Pancreas (tissue), 10 donors: Measurements from ENCODE around the gene PLA2G4E. TPM values are rescaled to one million over a fixed set of nuclear protein-coding genes. Genes with fewer than 3 reads are reported as not detected.

Experiments used
- ATAC-seq, 4 donors: fragments of 200-7000 bp; cut with Tn5 transposase; one replicate each; pipeline versions ENCODE4 v1.8.0 to v1.9.1; 2020; ENCODE audit warnings: mild to moderate bottlenecking in 4 of 4, moderate library complexity in 4 of 4
- DNase-seq, 6 donors: peaks; one replicate each; pipeline ENCODE4 v3.0.0-alpha.2; 2020
- FAIRE-seq: peaks from 2 replicates; lab custom pipeline; 2012; peaks lifted over from hg19 to GRCh38; lab: Jason Lieb, UNC
- H3K27ac ChIP-seq, 4 donors: fragments of 200-600 bp; sonication (generic); 1 replicate in 3 of 4; 2 replicates in 1 of 4; pipeline versions ENCODE4 v1.5.0 to v1.8.0; 2020
- H3K27me3 ChIP-seq, 4 donors: fragments of 200-600 bp; one replicate each; pipeline ENCODE4 v1.8.0; 2021
- H3K36me3 ChIP-seq, 3 donors: fragments of 200-600 bp; sonication (generic) in 1 of 3; one replicate each; pipeline versions ENCODE4 v1.5.0 to v1.8.0; 2020 to 2021
- H3K4me1 ChIP-seq, 3 donors: fragments of 200-600 bp; one replicate each; pipeline ENCODE4 v1.8.0; 2021
- H3K4me3 ChIP-seq, 4 donors: fragments of 200-600 bp; sonication (generic) in 2 of 4; one replicate each; pipeline versions ENCODE4 v1.5.0 to v1.8.0; 2020 to 2021
- H3K9me3 ChIP-seq, 4 donors: fragments of 200-600 bp; one replicate each; pipeline ENCODE4 v1.8.0; 2021
- WGBS, 2 donors: extraction: QIAGEN DNeasy Blood & Tissue Kit; methylation state at CpG; one replicate each; pipeline ENCODE4 v1.1.7; 2013; 5-methylcytosine and 5-hydroxymethylcytosine counted together
- intact Hi-C, 3 donors: fragments of 100-400 bp; cut with DNase I; formaldehyde crosslinking; loops; one replicate each; pipeline versions ENCODE4 v1.11.1 to v1.14.2; 2022
- polyA plus RNA-seq, 2 donors: library from polyadenylated mRNA; stranded (reverse); fragments of 200-250 nt; gene quantifications; one replicate each; pipeline ENCODE4 v1.2.3, GENCODE V29; 2013
- total RNA-seq, 6 donors: library from RNA; stranded (reverse); fragmentation: NEBNext Ultra II Directional in 4 of 6; extraction: Animal tissue kit (Norgen Biotek cat#: 25700) in 4 of 6; gene quantifications; one replicate each; pipeline versions ENCODE4 v1.2.1 to v1.2.4, GENCODE V29; 2021 to 2023
- TF ChIP-seq, protein P1 (sequence below), 4 donors: fragments of 200-600 bp; sonication (generic) in 3 of 4; IDR thresholded peaks; one replicate each; pipeline versions ENCODE4 v1.5.0 to v1.8.0; 2021; ENCODE audit warnings: antibody characterized with exemption in 4 of 4
- donor health status: healthy with polysubstance abuse.
- donor health status: DM: no; HTN: no; CAD: no; lungs with moderate emphysema.
- donor health status: DM: no; HTN: no; CAD: no.
- donor health status: control.
- donor health status: control.
- donor health status: Bipolar disorder and iron deficiency.
- donor health status: DM: yes; HTN: yes; CAD: no.
- donor health status: DM: no; HTN: no; CAD: no.
- donor health status: DM: no; HTN: no; CAD: no.
- donor health status: DM: yes; HTN: yes; CAD: no.

PLA2G4E gene
- total and polyA plus RNA-seq, 8 donors = 0.05 to 0.06 TPM; not detected in 6

DNA sequence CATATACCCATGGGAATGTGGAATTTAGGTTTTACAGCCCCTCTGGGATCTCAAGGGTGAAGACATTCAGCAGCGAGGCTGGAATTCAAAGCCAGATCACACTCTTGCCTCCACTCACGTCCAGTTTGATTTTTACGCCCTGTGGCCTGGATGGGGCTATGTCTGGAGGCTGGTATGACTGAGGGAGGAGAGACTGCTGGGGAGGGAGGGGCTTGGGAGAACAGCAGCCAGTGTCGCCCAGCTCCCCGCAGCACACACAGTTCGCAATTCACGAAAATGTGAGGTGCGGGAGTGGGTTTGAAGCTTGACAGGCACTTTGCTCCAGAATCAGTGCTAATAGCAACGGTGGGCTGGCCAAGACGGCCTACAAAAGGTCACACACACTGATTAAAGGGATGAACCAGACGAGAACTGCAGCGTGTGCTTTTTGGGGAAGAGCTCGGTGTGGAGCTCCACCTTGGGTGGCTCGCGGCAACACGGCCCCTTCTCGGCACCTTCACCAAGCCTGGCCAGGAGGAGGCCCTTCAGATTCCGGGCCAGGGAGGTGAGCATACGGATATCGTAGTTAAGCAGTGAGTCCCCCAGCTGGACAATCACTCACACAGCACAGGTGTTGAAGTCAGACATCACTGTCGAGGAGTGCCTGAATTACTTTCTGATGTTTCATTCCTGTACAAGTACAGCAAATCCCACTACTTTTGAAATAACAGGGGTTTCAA lies 64.9 kb downstream of the PLA2G4E start:
- no peaks in the 10 kb centered on the region for H3K9me3 ChIP-seq
- FAIRE-seq = no peak
- H3K4me3 ChIP-seq = no peak overlapping the region
- H3K36me3 ChIP-seq = peaks cover 0 to 8% (median 0%) of the 10 kb centered on the region in 3 donors
- TF ChIP-seq, protein P1, sequence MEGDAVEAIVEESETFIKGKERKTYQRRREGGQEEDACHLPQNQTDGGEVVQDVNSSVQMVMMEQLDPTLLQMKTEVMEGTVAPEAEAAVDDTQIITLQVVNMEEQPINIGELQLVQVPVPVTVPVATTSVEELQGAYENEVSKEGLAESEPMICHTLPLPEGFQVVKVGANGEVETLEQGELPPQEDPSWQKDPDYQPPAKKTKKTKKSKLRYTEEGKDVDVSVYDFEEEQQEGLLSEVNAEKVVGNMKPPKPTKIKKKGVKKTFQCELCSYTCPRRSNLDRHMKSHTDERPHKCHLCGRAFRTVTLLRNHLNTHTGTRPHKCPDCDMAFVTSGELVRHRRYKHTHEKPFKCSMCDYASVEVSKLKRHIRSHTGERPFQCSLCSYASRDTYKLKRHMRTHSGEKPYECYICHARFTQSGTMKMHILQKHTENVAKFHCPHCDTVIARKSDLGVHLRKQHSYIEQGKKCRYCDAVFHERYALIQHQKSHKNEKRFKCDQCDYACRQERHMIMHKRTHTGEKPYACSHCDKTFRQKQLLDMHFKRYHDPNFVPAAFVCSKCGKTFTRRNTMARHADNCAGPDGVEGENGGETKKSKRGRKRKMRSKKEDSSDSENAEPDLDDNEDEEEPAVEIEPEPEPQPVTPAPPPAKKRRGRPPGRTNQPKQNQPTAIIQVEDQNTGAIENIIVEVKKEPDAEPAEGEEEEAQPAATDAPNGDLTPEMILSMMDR (IDR thresholded peaks at IDR 0.05) = no peak
- H3K4me1 ChIP-seq = peaks cover 11 to 39% (median 24%) of the 10 kb centered on the region in 3 donors
- peak in 3 of 6 donors; percentile 43 to 55 (median 48) for DNase-seq
- ATAC-seq = peak; percentile 65 to 85 (median 79)
- intact Hi-C loops = no loop called here
- no peaks in the 10 kb centered on the region for H3K27me3 ChIP-seq
- peak overlapping the region in 3 of 4 donors; percentile 44 to 63 (median 47) for H3K27ac ChIP-seq
- WGBS, 2 donors = 17 to 21% methylated on average over 21 of the region's 21 CpGs

DNA sequence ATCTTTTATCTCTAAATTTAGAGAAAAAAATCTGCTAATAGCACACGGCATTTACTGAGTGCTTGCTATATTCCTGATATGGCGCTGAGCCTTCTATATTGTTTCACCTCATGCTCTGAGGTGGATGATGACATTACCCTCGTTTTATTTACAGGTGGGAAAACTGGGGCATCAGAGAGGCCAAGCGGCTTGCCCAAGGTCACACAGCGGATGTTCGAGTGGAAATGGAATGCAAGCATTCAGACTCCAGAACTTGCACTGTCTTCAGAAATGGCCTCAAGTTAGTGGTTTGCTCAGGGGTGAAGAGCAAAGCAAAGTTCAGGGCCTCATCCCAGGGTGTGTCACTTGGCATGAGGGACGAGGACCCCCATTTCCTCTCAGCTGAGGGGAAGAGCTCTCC lies 65.7 kb downstream of the PLA2G4E start:
- no peaks in the 10 kb centered on the region for H3K27me3 ChIP-seq
- H3K4me3 ChIP-seq = no peak overlapping the region
- no peak overlapping the region for H3K27ac ChIP-seq
- H3K4me1 ChIP-seq = peaks cover 8 to 38% (median 22%) of the 10 kb centered on the region in 3 donors
- H3K9me3 ChIP-seq = no peaks in the 10 kb centered on the region
- ATAC-seq (no peak), DNase-seq (peak in 1 of 6 donors; percentile 6), FAIRE-seq (no peak)
- intact Hi-C loops = no loop called here
- peaks cover 0 to 8% (median 0%) of the 10 kb centered on the region in 3 donors for H3K36me3 ChIP-seq
- 60 to 63% methylated on average over 7 of the region's 7 CpGs for WGBS, 2 donors
- TF ChIP-seq, protein P1 (IDR thresholded peaks at IDR 0.05) = no peak

DNA sequence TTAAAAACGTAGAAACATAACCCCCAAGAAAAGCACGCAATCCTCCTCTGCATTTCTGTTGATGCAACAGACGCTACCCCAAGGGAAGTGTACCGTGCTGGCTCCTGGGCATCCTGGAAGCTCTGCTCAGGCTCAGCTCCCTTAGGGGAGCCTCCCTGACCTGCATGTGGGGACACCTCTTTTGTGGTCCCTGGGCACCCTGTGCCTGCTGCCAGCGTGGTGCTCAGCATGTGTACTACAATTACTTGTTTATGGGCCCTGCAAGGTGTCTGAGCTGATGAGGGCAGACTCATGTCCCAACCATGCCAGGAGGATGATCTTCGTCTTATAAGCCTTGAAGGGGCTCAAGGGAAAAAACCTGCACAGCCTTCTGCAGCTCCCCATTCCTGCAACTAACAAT lies 66.8 kb downstream of the PLA2G4E start:
- 89 to 90% methylated on average over 6 of the region's 6 CpGs for WGBS, 2 donors
- H3K4me3 ChIP-seq = no peak overlapping the region
- intact Hi-C loops = no loop called here
- TF ChIP-seq, protein P1 (IDR thresholded peaks at IDR 0.05) = no peak
- FAIRE-seq (no peak), ATAC-seq (no peak), DNase-seq (peak in 1 of 6 donors; percentile 6)
- peaks cover 7 to 36% (median 26%) of the 10 kb centered on the region in 3 donors for H3K4me1 ChIP-seq
- H3K27ac ChIP-seq = no peak overlapping the region
- no peaks in the 10 kb centered on the region for H3K27me3 ChIP-seq
- no peaks in the 10 kb centered on the region for H3K9me3 ChIP-seq
- peaks cover 0 to 8% (median 0%) of the 10 kb centered on the region in 3 donors for H3K36me3 ChIP-seq

DNA sequence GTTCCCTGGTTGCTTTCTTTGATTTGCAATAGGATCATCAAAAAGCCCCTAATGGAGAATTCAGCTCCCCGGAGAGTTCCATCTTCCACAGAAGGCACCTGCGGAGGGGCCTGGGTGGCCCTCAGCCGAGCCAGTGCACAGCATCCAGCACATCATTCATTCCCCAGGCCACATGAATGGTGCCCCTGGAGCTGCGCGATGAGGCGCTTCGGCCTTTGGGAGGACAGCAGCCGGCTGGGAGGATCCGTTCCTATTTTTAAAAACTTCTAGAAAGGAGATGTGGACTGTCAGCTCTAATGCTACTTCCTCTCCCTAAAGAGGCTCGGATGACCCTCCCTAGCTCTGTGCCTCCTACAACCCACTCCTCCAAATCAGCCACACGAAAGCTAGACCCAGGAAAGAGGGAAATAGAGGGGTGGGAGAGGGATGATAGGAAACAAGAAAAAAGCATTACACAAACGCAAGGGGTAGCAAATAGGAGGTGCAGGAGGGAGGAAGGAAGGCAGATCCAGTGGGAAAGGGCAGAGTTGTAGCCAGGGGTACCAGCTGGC lies 68.8 kb downstream of the PLA2G4E start:
- intact Hi-C loops = no loop called here
- no peaks in the 10 kb centered on the region for H3K9me3 ChIP-seq
- peak overlapping the region in 2 of 4 donors; percentile 57 to 66 for H3K27ac ChIP-seq
- no peaks in the 10 kb centered on the region for H3K27me3 ChIP-seq
- ATAC-seq (no peak), DNase-seq (no peak), FAIRE-seq (no peak)
- peaks cover 0 to 8% (median 0%) of the 10 kb centered on the region in 3 donors for H3K36me3 ChIP-seq
- TF ChIP-seq, protein P1 (IDR thresholded peaks at IDR 0.05) = no peak
- H3K4me3 ChIP-seq = no peak overlapping the region
- H3K4me1 ChIP-seq = peaks cover 7 to 28% (median 26%) of the 10 kb centered on the region in 3 donors
- WGBS, 2 donors = 90 to 91% methylated on average over 12 of the region's 12 CpGs
